GM12891 (cell line): ENCODE results near the gene SORCS2.

ENCODE experiments used
- PAX5 ChIP-seq: IDR thresholded peaks from 2 replicates; pipeline ENCODE4 v1.6.1; 2011; ENCODE audit warnings: low read length, moderate library complexity, mild to moderate bottlenecking; ENCODE audit not compliant: insufficient read depth, severe bottlenecking
- POLR2A ChIP-seq: IDR thresholded peaks from 2 replicates; pipeline ENCODE4 v1.6.1; 2011; ENCODE audit warnings: low read depth, low read length, control low read depth
- POLR2AphosphoS5 ChIP-seq: IDR thresholded peaks from 2 replicates; pipeline ENCODE4 v1.6.1; 2011; ENCODE audit warnings: low read depth, low read length, control low read depth
- POU2F2 ChIP-seq: IDR thresholded peaks from 2 replicates; pipeline ENCODE4 v1.6.1; 2011; ENCODE audit warnings: low read depth, mild to moderate bottlenecking, control low read depth, low read length, moderate library complexity
- SPI1 ChIP-seq: IDR thresholded peaks from 2 replicates; pipeline ENCODE4 v1.6.1; 2011; ENCODE audit warnings: low read depth, low read length, control low read depth
- TAF1 ChIP-seq: IDR thresholded peaks from 2 replicates; pipeline ENCODE4 v1.6.1; 2011; ENCODE audit warnings: low read depth, low read length, control low read depth

GRCh38 chr4:7190691-7191545 lies 1.4 kb upstream of the SORCS2 start:
- TF ChIP-seq POLR2A (no peak), POLR2AphosphoS5 (no peak), TAF1 (no peak), POU2F2 (no peak), PAX5 (no peak), SPI1 (no peak)
